Colonic mucosa (tissue), 4 donors: Measurements from ENCODE around the gene CRIP2. TPM values are rescaled to one million over a fixed set of nuclear protein-coding genes. Genes with fewer than 3 reads are reported as not detected.

Experiments
- DNase-seq: peaks from one replicate; pipeline ENCODE4 v3.0.0-alpha.2; 2020
- H3K27ac ChIP-seq: fragments of 200-600 bp; one replicate; pipeline ENCODE4 v1.8.0; 2021
- H3K27me3 ChIP-seq: fragments of 200-600 bp; one replicate; pipeline ENCODE4 v1.8.0; 2021
- H3K36me3 ChIP-seq: fragments of 200-600 bp; one replicate; pipeline ENCODE4 v1.8.0; 2021
- H3K4me1 ChIP-seq: fragments of 200-600 bp; one replicate; pipeline ENCODE4 v1.8.0; 2021; ENCODE audit warnings: mild to moderate bottlenecking
- H3K4me3 ChIP-seq: fragments of 200-600 bp; one replicate; pipeline ENCODE4 v1.8.0; 2021
- H3K9ac ChIP-seq, 2 donors: one replicate each; pipeline ENCODE4 v1.7.0; 2013; ENCODE audit warnings: control low read depth in 2 of 2, low read depth in 2 of 2, low read length in 2 of 2
- H3K9me3 ChIP-seq: fragments of 200-600 bp; one replicate; pipeline ENCODE4 v1.8.0; 2021
- CTCF ChIP-seq: fragments of 200-600 bp; IDR thresholded peaks from one replicate; pipeline ENCODE4 v1.8.0; 2022; ENCODE audit warnings: antibody characterized with exemption, mild to moderate bottlenecking
- intact Hi-C: fragments of 100-400 bp; cut with DNase I; formaldehyde crosslinking; loops from one replicate; pipeline ENCODE4 v1.14.1; 2022
- total RNA-seq, 2 donors: library from RNA; stranded (reverse); fragmentation: NEBNext Ultra II Directional in 1 of 2; extraction: Animal tissue kit (Norgen Biotek cat#: 25700) in 1 of 2; gene quantifications; one replicate each; pipeline ENCODE4 v1.2.1, GENCODE V29; 2021
- donor health status: healthy.
- donor health status: DM: no; HTN: no; CAD: no.
- donor health status: DM: no; HTN: no; CAD: no.

The CRIP2 gene
- total RNA-seq, 2 donors from 2014 or later, result 11.3 to 20.3 TPM

GRCh38 chr14:105458571-105458970 is 16.1 kb upstream of the CRIP2 start:
- Histone ChIP-seq H3K4me1 (no peaks in the 10 kb centered on the region), H3K4me3 (no peak overlapping the region), H3K9ac (no peak overlapping the region), H3K27me3 (no peaks in the 10 kb centered on the region), H3K9me3 (no peaks in the 10 kb centered on the region), H3K36me3 (no peaks in the 10 kb centered on the region), H3K27ac (no peak overlapping the region)
- no peak for DNase-seq
- intact Hi-C loops, result no loop called here
- TF ChIP-seq CTCF, result no peak

DNA sequence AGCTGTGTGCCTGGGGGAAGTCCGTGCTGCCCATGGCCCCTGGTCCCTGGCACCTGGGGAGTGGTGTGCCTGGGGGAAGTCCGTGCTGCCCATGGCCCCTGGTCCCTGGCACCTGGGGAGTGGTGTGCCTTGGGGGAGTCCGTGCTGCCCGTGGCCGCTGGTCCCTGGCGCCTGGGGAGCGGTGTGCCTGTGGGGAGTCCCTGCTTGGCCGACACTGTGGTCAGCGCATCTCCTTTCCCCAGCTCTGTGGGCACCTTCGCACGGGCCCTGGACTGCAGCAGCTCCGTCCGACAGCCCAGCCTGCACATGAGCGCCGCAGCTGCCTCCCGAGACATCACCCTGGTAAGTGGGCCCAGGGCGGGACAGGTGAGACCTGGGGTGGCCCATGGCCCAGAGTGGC is 14.5 kb upstream of the CRIP2 start:
- no peak overlapping the region for H3K9ac ChIP-seq
- no peaks in the 10 kb centered on the region for H3K9me3 ChIP-seq
- H3K36me3 ChIP-seq, result no peaks in the 10 kb centered on the region
- TF ChIP-seq CTCF, result no peak
- intact Hi-C loops, result no loop called here
- DNase-seq, result no peak
- no peak overlapping the region for H3K4me3 ChIP-seq
- no peak overlapping the region for H3K27ac ChIP-seq
- H3K27me3 ChIP-seq, result no peaks in the 10 kb centered on the region
- H3K4me1 ChIP-seq, result no peaks in the 10 kb centered on the region

DNA sequence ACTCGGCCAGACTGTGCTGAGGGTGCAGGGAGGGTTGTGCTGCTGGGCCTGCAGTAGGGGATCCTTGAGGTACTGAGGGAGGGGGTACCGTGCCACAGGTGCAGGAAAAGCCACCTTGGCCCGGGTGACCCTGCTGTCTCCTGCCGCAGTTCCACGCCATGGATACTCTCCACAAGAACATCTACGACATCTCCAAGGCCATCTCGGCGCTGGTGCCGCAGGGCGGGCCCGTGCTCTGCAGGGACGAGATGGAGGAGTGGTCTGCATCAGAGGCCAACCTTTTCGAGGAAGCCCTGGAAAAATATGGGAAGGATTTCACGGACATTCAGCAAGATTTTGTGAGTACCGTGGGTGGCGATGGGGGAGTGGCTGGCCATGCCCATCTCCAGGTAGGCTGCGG is 14.0 kb upstream of the CRIP2 start:
- Histone ChIP-seq H3K36me3 (no peaks in the 10 kb centered on the region), H3K27ac (no peak overlapping the region), H3K9me3 (no peaks in the 10 kb centered on the region), H3K4me1 (no peaks in the 10 kb centered on the region), H3K4me3 (no peak overlapping the region), H3K27me3 (no peaks in the 10 kb centered on the region), H3K9ac (no peak overlapping the region)
- intact Hi-C loops, result no loop called here
- TF ChIP-seq CTCF, result no peak
- DNase-seq, result no peak

DNA sequence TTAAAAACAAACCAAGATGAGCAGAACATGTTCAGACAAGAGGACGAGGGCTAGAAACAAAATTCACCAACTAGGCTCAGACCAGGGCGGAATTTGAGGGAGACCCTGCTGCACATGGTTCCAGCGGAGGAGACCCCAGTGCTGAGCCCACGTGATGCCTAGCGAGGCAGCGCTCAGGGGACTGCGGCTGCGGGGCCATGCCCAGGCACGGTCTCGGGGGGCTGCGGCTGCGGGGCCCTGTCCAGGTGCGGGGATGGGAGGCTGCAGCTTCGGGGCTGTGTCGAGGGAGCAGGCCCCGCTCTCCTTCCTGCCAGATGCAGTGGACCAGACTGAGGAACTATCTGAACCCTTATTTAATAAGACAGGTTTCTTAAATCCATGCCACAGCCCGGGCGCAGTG is 12.7 kb upstream of the CRIP2 start:
- Histone ChIP-seq H3K36me3 (no peaks in the 10 kb centered on the region), H3K9me3 (no peaks in the 10 kb centered on the region), H3K27ac (no peak overlapping the region), H3K9ac (no peak overlapping the region), H3K4me3 (no peak overlapping the region), H3K4me1 (no peaks in the 10 kb centered on the region), H3K27me3 (no peaks in the 10 kb centered on the region)
- TF ChIP-seq CTCF, result no peak
- DNase-seq, result no peak
- intact Hi-C loops, result no loop called here

- no peak for TF ChIP-seq CTCF
- Histone ChIP-seq H3K4me1 (no peaks in the 10 kb centered on the region), H3K36me3 (no peaks in the 10 kb centered on the region), H3K27me3 (no peaks in the 10 kb centered on the region), H3K27ac (no peak overlapping the region), H3K9me3 (no peaks in the 10 kb centered on the region), H3K9ac (no peak overlapping the region), H3K4me3 (no peak overlapping the region)
- intact Hi-C loops, result no loop called here
- DNase-seq, result no peak
These were observed 10.1 kb upstream of the CRIP2 start for GRCh38 chr14:105464501-105464900.
